HG02571 (cell line): ENCODE measurements around the gene TMEM266.

ENCODE experiments used
- ATAC-seq: cut with Tn5 transposase; IDR thresholded peaks from one replicate; pipeline ENCODE4 v1.9.1; 2021; ENCODE audit warnings: mild to moderate bottlenecking, moderate library complexity; ENCODE audit not compliant: unreplicated experiment

The TMEM266 gene

GRCh38 chr15:76234337-76234889 is 174.6 kb downstream of the TMEM266 start:
- no peak for ATAC-seq

- ATAC-seq = no peak
Measured at GRCh38 chr15:76235186-76235826, 175.5 kb downstream of the TMEM266 start.

- no peak for ATAC-seq
Measured at GRCh38 chr15:76236350-76236749, 176.6 kb downstream of the TMEM266 start.

- no peak for ATAC-seq
Measured at GRCh38 chr15:76239786-76240185, 180.0 kb downstream of the TMEM266 start.

GRCh38 chr15:76245072-76245610 is 185.4 kb downstream of the TMEM266 start:
- no peak for ATAC-seq

- no peak for ATAC-seq
Measured at GRCh38 chr15:76251717-76252116, 191.9 kb downstream of the TMEM266 start.

GRCh38 chr15:76252249-76252648 is 192.5 kb downstream of the TMEM266 start:
- ATAC-seq = no peak

GRCh38 chr15:76253691-76254473 is 194.1 kb downstream of the TMEM266 start:
- ATAC-seq = no peak
